NB4 (cell line): ENCODE results near the gene NCAPG2.

ENCODE experiments used
- CTCF ChIP-seq: IDR thresholded peaks from one replicate; pipeline ENCODE4 v1.5.1; 2012; ENCODE audit warnings: low read depth, low read length
- MAX ChIP-seq: IDR thresholded peaks from 2 replicates; pipeline ENCODE4 v1.6.1; 2011; ENCODE audit warnings: low read depth, low read length
- MYC ChIP-seq: IDR thresholded peaks from 2 replicates; pipeline ENCODE4 v1.6.1; 2011; ENCODE audit warnings: low read depth, low read length
- POLR2A ChIP-seq: IDR thresholded peaks from 2 replicates; pipeline ENCODE4 v1.6.1; 2011; ENCODE audit warnings: mild to moderate bottlenecking; ENCODE audit not compliant: insufficient read length; ENCODE audit errors: extremely low read depth

GRCh38 chr7:158623241-158623640, 81.4 kb downstream of the NCAPG2 start:
- no peak for TF ChIP-seq CTCF
- no peak for TF ChIP-seq POLR2A
- TF ChIP-seq MAX = no peak
- TF ChIP-seq MYC = no peak
